Measurements from ENCODE around the gene PCSK5. TPM values are rescaled to one million over a fixed set of nuclear protein-coding genes. Genes with fewer than 3 reads are reported as not detected.

PCSK5 gene
- total RNA-seq, 1 experiment from 2014 or later: 7.5 TPM

- Histone ChIP-seq H3K4me2 (ENCODE audit: insufficient read depth, insufficient read length, low read length) (no peak overlapping the region), H3K79me2 (ENCODE audit: insufficient read depth, low read length) (peaks cover 2% of the 10 kb centered on the region; the same call in 1 of the 2 replicates), H3K79me1 (ENCODE audit: insufficient read depth, low read depth, low read length, poor library complexity, severe bottlenecking) (no peaks in the 10 kb centered on the region), H2BK120ac (ENCODE audit: low read depth, low read length, poor library complexity, severe bottlenecking) (no peak overlapping the region), H2AFZ (ENCODE audit: low read length) (no peak overlapping the region), H3K27ac (ENCODE audit: insufficient read length, low read depth, low read length) (no peak overlapping the region), H2BK15ac (ENCODE audit: low read depth, low read length) (no peak overlapping the region), H3K9ac (ENCODE audit: extremely low read depth, insufficient read length, low read length) (no peak overlapping the region), H3K14ac (ENCODE audit: insufficient read depth, low read length) (no peak overlapping the region), H3K23ac (ENCODE audit: insufficient read length, low read depth, low read length) (no peak overlapping the region), H3K23me2 (ENCODE audit: insufficient read length, low read depth, low read length, poor library complexity, severe bottlenecking) (no peaks in the 10 kb centered on the region), H3K4me1 (ENCODE audit: insufficient read depth, low read length) (peaks cover 3% of the 10 kb centered on the region; the same call in 1 of the 2 replicates), H2BK12ac (ENCODE audit: insufficient read length, low read depth, low read length) (no peak overlapping the region), H3T11ph (ENCODE audit: low read length) (no peak overlapping the region), H4K20me1 (ENCODE audit: control insufficient read depth, insufficient read depth, insufficient read length) (no peaks in the 10 kb centered on the region), H4K91ac (ENCODE audit: insufficient read length, low read depth, low read length) (no peak overlapping the region), H4K8ac (replicated peaks; ENCODE audit: insufficient read length, low read depth, low read length) (no peak overlapping the region), H3K9me3 (ENCODE audit: control insufficient read depth, low read depth, low read length) (no peaks in the 10 kb centered on the region), H2AK5ac (ENCODE audit: insufficient read length, low read length) (no peak overlapping the region), H3K18ac (ENCODE audit: insufficient read length, low read depth, low read length) (no peak overlapping the region), H3K56ac (ENCODE audit: insufficient read length, low read depth, low read length) (no peak overlapping the region), H3K4ac (ENCODE audit: low read depth, low read length) (no peak overlapping the region), H4K5ac (ENCODE audit: insufficient read length, low read depth, low read length) (no peak overlapping the region), H2BK5ac (ENCODE audit: insufficient read length, low read length) (no peak overlapping the region), H3K27me3 (ENCODE audit: insufficient read depth, low read length) (no peaks in the 10 kb centered on the region), H2BK20ac (ENCODE audit: low read depth, low read length, poor library complexity, severe bottlenecking) (no peak overlapping the region)
- peaks cover 0 to 9% (median 4%) of the 10 kb centered on the region in 3 experiments; a peak in 4 of 7 replicates for H3K36me3 Mint-ChIP-seq (ENCODE audit: insufficient read depth in 1 of 3, low read depth in 3 of 3)
- DNase-seq: no peak
- H3K4me3 Mint-ChIP-seq: no peak overlapping the region
- H3K27ac Mint-ChIP-seq: no peak overlapping the region
- no CpG with 5 or more reads among the region's 5 CpGs for WGBS (ENCODE audit: extremely low coverage, insufficient read length, low lambda C conversion rate)
- H3K9me3 Mint-ChIP-seq: no peaks in the 10 kb centered on the region
- no peak for TF ChIP-seq CTCF (conservative IDR thresholded peaks at IDR 0.05)
- H3K27me3 Mint-ChIP-seq (ENCODE audit: low read depth): no peaks in the 10 kb centered on the region
- peaks cover 6 to 9% of the 10 kb centered on the region in 2 experiments for H3K4me1 Mint-ChIP-seq
Observed at GRCh38 chr9:75990156-75990555, 99.7 kb downstream of the PCSK5 start.

All from H9 (cell line).